Mesenchymal stem cell (in vitro differentiated cells and primary cell): ENCODE measurements around the gene EHD4.

ENCODE experiments used
- DNase-seq: peaks from one replicate; pipeline ENCODE4 v3.0.0-alpha.2; 2013
- H2AFZ ChIP-seq: one replicate; pipeline ENCODE4 v1.6.1; 2013; ENCODE audit warnings: low read depth, mild to moderate bottlenecking, control low read depth, inconsistent platforms, low read length, moderate library complexity
- H2AK5ac ChIP-seq: 2 replicates; pipeline ENCODE4 v1.6.1; 2013; ENCODE audit warnings: low read length, moderate library complexity, mild to moderate bottlenecking, inconsistent platforms; ENCODE audit not compliant: severe bottlenecking
- H2BK120ac ChIP-seq: one replicate; pipeline ENCODE4 v1.6.1; 2013; ENCODE audit warnings: low read depth, mild to moderate bottlenecking, inconsistent platforms, low read length, moderate library complexity
- H2BK12ac ChIP-seq, 2 experiments: one replicate each; pipeline ENCODE4 v1.6.1; 2013; ENCODE audit warnings: inconsistent platforms in 2 of 2, low read length in 2 of 2, mild to moderate bottlenecking in 2 of 2, moderate library complexity in 2 of 2, control low read depth in 1 of 2
- H2BK15ac ChIP-seq: one replicate; pipeline ENCODE4 v1.6.1; 2013; ENCODE audit warnings: mild to moderate bottlenecking, low read depth, inconsistent platforms; ENCODE audit not compliant: poor library complexity, severe bottlenecking
- H2BK5ac ChIP-seq: 2 replicates; pipeline ENCODE4 v1.6.1; 2013; ENCODE audit warnings: low read depth, mild to moderate bottlenecking, low read length, control low read depth, inconsistent platforms; ENCODE audit not compliant: poor library complexity, severe bottlenecking
- H3K14ac ChIP-seq, 2 experiments: one replicate each; pipeline ENCODE4 v1.6.1; 2013; ENCODE audit warnings: inconsistent platforms in 2 of 2, low read length in 2 of 2, control low read depth in 1 of 2, mild to moderate bottlenecking in 1 of 2, moderate library complexity in 1 of 2
- H3K18ac ChIP-seq, 2 experiments: one replicate each; pipeline ENCODE4 v1.6.1; 2013; ENCODE audit warnings: inconsistent platforms in 2 of 2, low read length in 2 of 2, control low read depth in 1 of 2, low read depth in 1 of 2, mild to moderate bottlenecking in 1 of 2
- H3K23ac ChIP-seq, 2 experiments: one replicate each; pipeline ENCODE4 v1.6.1; 2013; ENCODE audit warnings: inconsistent platforms in 2 of 2, low read length in 2 of 2, mild to moderate bottlenecking in 2 of 2, moderate library complexity in 2 of 2, control low read depth in 1 of 2
- H3K27ac ChIP-seq: 2 replicates; pipeline ENCODE4 v1.5.1; 2013; ENCODE audit warnings: mild to moderate bottlenecking, moderate library complexity, low read length, control low read depth, inconsistent platforms; ENCODE audit not compliant: poor library complexity, severe bottlenecking
- H3K27me3 ChIP-seq, 2 experiments: 2 replicates each; pipeline versions ENCODE4 v1.6.1 to v1.7.0; 2013; ENCODE audit warnings: low read length in 2 of 2, mild to moderate bottlenecking in 2 of 2, moderate library complexity in 2 of 2, control low read depth in 1 of 2, inconsistent platforms in 1 of 2; ENCODE audit not compliant: control insufficient read depth in 1 of 2, insufficient read depth in 1 of 2
- H3K36me3 ChIP-seq, 2 experiments: 2 replicates each; pipeline versions ENCODE4 v1.6.1 to v1.7.0; 2013; ENCODE audit warnings: low read length in 2 of 2, control low read depth in 1 of 2, inconsistent platforms in 1 of 2, low read depth in 1 of 2, mild to moderate bottlenecking in 1 of 2; ENCODE audit not compliant: insufficient read depth in 2 of 2, control insufficient read depth in 1 of 2
- H3K4ac ChIP-seq, 2 experiments: one replicate each; pipeline ENCODE4 v1.6.1; 2013; ENCODE audit warnings: inconsistent platforms in 2 of 2, low read length in 2 of 2, mild to moderate bottlenecking in 2 of 2, moderate library complexity in 2 of 2, control low read depth in 1 of 2, low read depth in 1 of 2
- H3K4me1 ChIP-seq: 2 replicates; pipeline ENCODE4 v1.6.1; 2013; ENCODE audit warnings: low read depth, low read length, control low read depth; ENCODE audit not compliant: control insufficient read depth, insufficient read depth
- H3K4me2 ChIP-seq: 2 replicates; pipeline ENCODE4 v1.6.1; 2013; ENCODE audit warnings: low read length, mild to moderate bottlenecking, inconsistent platforms; ENCODE audit not compliant: poor library complexity, severe bottlenecking
- H3K4me3 ChIP-seq, 2 experiments: 2 replicates each; pipeline versions ENCODE4 v1.5.1 to v1.7.0; 2013; ENCODE audit warnings: low read length in 2 of 2, mild to moderate bottlenecking in 2 of 2, control low read depth in 1 of 2, low read depth in 1 of 2; ENCODE audit not compliant: insufficient read depth in 1 of 2
- H3K79me1 ChIP-seq: replicated peaks from 2 replicates; pipeline ENCODE4 v1.6.1; 2013; ENCODE audit warnings: mild to moderate bottlenecking, control low read depth, low read length, inconsistent platforms; ENCODE audit not compliant: poor library complexity, severe bottlenecking
- H3K9ac ChIP-seq: 2 replicates; pipeline ENCODE4 v1.7.0; 2013; ENCODE audit warnings: mild to moderate bottlenecking, low read length, moderate library complexity
- H3K9me3 ChIP-seq: 2 replicates; pipeline ENCODE4 v1.7.0; 2013; ENCODE audit warnings: mild to moderate bottlenecking, low read length; ENCODE audit not compliant: control insufficient read depth
- H4K8ac ChIP-seq: one replicate; pipeline ENCODE4 v1.6.1; 2013; ENCODE audit warnings: inconsistent platforms, mild to moderate bottlenecking, low read length, moderate library complexity
- H4K91ac ChIP-seq: one replicate; pipeline ENCODE4 v1.6.1; 2013; ENCODE audit warnings: mild to moderate bottlenecking, low read length, inconsistent platforms
- WGBS: methylation state at CpG from one replicate; pipeline ENCODE4 v1.1.7; 2013; ENCODE audit warnings: mixed read lengths; 5-methylcytosine and 5-hydroxymethylcytosine counted together

EHD4 gene

DNA sequence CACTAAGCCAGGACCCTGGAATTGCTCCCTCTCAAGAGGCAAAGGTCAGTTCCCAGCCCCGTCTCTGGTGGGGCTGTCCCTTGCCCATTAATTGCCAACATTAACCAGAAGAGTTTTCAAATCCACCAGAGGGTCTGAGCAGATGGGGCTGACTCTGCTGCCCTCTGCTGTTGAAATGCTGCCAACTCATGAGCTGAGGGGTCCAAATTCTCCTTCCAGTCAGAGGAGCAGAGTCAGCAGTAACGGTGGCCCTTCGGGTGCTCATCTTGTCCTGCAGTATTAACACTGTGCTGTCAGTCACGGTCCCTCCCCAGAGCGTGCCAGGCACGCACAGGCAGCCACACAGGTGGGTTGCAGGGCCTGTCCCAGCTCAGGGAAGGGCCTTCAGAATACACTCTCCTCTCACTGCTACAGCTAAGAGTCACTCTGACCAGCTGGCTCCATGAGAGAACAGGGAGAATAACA is 67.8 kb downstream of the EHD4 start:
- H4K8ac ChIP-seq = peak overlapping the region; percentile 39
- peak overlapping the region in 1 of 2 experiments; percentile 15 for H2BK12ac ChIP-seq
- peak overlapping the region; percentile 16 to 68 for H3K18ac ChIP-seq
- no peak overlapping the region for H2AK5ac ChIP-seq
- H2BK15ac ChIP-seq = no peak overlapping the region
- DNase-seq = peak; percentile 73
- peaks cover 34% of the 10 kb centered on the region for H3K4me1 ChIP-seq
- no peak overlapping the region for H2AFZ ChIP-seq
- H3K9me3 ChIP-seq = no peaks in the 10 kb centered on the region
- H3K23ac ChIP-seq = no peak overlapping the region
- no peaks in the 10 kb centered on the region for H3K27me3 ChIP-seq
- H2BK5ac ChIP-seq = peak overlapping the region; percentile 21
- peak overlapping the region; percentile 58 for H3K27ac ChIP-seq
- no peak overlapping the region for H3K4me3 ChIP-seq
- peak overlapping the region; percentile 15 for H3K4me2 ChIP-seq
- H3K14ac ChIP-seq = peak overlapping the region in 1 of 2 experiments; percentile 81
- H3K9ac ChIP-seq = no peak overlapping the region
- no peak overlapping the region for H2BK120ac ChIP-seq
- peaks cover 62 to 67% of the 10 kb centered on the region in 2 experiments for H3K36me3 ChIP-seq
- 15% methylated on average over 6 of the region's 6 CpGs for WGBS
- H4K91ac ChIP-seq = no peak overlapping the region
- peak overlapping the region in 1 of 2 experiments; percentile 24 for H3K4ac ChIP-seq
- peaks cover 30% of the 10 kb centered on the region for H3K79me1 ChIP-seq

- Histone ChIP-seq H3K4ac (peak overlapping the region in 1 of 2 experiments; percentile 24), H3K27ac (peak overlapping the region; percentile 17), H2BK15ac (no peak overlapping the region), H3K4me1 (peaks cover 34% of the 10 kb centered on the region), H3K27me3 (no peaks in the 10 kb centered on the region), H2AK5ac (no peak overlapping the region), H2BK5ac (no peak overlapping the region), H3K9ac (no peak overlapping the region), H2BK12ac (no peak overlapping the region), H4K91ac (no peak overlapping the region), H4K8ac (no peak overlapping the region), H3K14ac (no peak overlapping the region), H3K23ac (no peak overlapping the region), H3K9me3 (no peaks in the 10 kb centered on the region), H3K4me2 (no peak overlapping the region), H3K4me3 (no peak overlapping the region), H3K18ac (peak overlapping the region in 1 of 2 experiments; percentile 4), H3K36me3 (peaks cover 62 to 66% of the 10 kb centered on the region in 2 experiments), H2BK120ac (no peak overlapping the region), H3K79me1 (peaks cover 28% of the 10 kb centered on the region), H2AFZ (no peak overlapping the region)
- no peak for DNase-seq
- WGBS = 83% methylated on average over 13 of the region's 13 CpGs
These were observed 68.6 kb downstream of the EHD4 start for GRCh38 chr15:41903782-41904181.

- Histone ChIP-seq H3K27ac (no peak overlapping the region), H3K9ac (no peak overlapping the region), H4K8ac (no peak overlapping the region), H3K36me3 (peaks cover 52 to 64% of the 10 kb centered on the region in 2 experiments), H2BK120ac (no peak overlapping the region), H3K14ac (no peak overlapping the region), H3K4me3 (no peak overlapping the region), H3K27me3 (no peaks in the 10 kb centered on the region), H2AFZ (no peak overlapping the region), H3K23ac (no peak overlapping the region), H2BK15ac (no peak overlapping the region), H3K9me3 (no peaks in the 10 kb centered on the region), H3K79me1 (peaks cover 20% of the 10 kb centered on the region), H2BK12ac (no peak overlapping the region), H3K4ac (no peak overlapping the region), H3K18ac (no peak overlapping the region), H4K91ac (no peak overlapping the region), H3K4me1 (peaks cover 37% of the 10 kb centered on the region), H2AK5ac (no peak overlapping the region), H3K4me2 (no peak overlapping the region), H2BK5ac (no peak overlapping the region)
- no peak for DNase-seq
- WGBS = 66% methylated on average over 5 of the region's 5 CpGs
These were observed 70.9 kb downstream of the EHD4 start for GRCh38 chr15:41901431-41901830.

GRCh38 chr15:41900526-41901380 is 71.6 kb downstream of the EHD4 start:
- Histone ChIP-seq H3K36me3 (peaks cover 46 to 65% of the 10 kb centered on the region in 2 experiments), H2BK5ac (no peak overlapping the region), H3K14ac (no peak overlapping the region), H2BK12ac (no peak overlapping the region), H3K79me1 (peaks cover 18% of the 10 kb centered on the region), H2BK15ac (no peak overlapping the region), H3K18ac (no peak overlapping the region), H3K27ac (no peak overlapping the region), H3K4me2 (no peak overlapping the region), H3K9ac (no peak overlapping the region), H3K4ac (no peak overlapping the region), H3K27me3 (no peaks in the 10 kb centered on the region), H3K9me3 (no peaks in the 10 kb centered on the region), H3K4me1 (peaks cover 36% of the 10 kb centered on the region), H3K23ac (no peak overlapping the region), H2AFZ (no peak overlapping the region), H4K8ac (no peak overlapping the region), H3K4me3 (no peak overlapping the region), H2AK5ac (no peak overlapping the region), H2BK120ac (no peak overlapping the region), H4K91ac (no peak overlapping the region)
- WGBS = 97% methylated on average over 35 of the region's 36 CpGs
- no peak for DNase-seq
